Measurements from ENCODE around the gene MRPL52. TPM values are rescaled to one million over a fixed set of nuclear protein-coding genes. Genes with fewer than 3 reads are reported as not detected.

MRPL52 gene
- total and polyA plus RNA-seq, 2 of the 13 experiments (the other 11 are each of a cell fraction or from before 2014, with no cell fraction given): 118 to 329 TPM

- TF ChIP-seq ZBTB44 (CRISPR knock-in tag; IDR thresholded peaks at IDR 0.05) (0 out of 2 replicates have a peak, but pooled peaks have one; percentile 82), ARID4A (CRISPR knock-in tag; IDR thresholded peaks at IDR 0.05; ENCODE audit: borderline replicate concordance) (peak; percentile 86), ZNF337 (CRISPR knock-in tag; IDR thresholded peaks at IDR 0.05; ENCODE audit: borderline replicate concordance, low read depth) (no peak; the same call in 1 of the 2 replicates), CREB3 (CRISPR knock-in tag; IDR thresholded peaks at IDR 0.05) (0 out of 2 replicates have a peak, but pooled peaks have one; percentile 16), RORA (CRISPR knock-in tag; IDR thresholded peaks at IDR 0.05) (no peak), ZIK1 (CRISPR knock-in tag; IDR thresholded peaks at IDR 0.05; ENCODE audit: borderline replicate concordance, low read depth) (0 out of 2 replicates have a peak, but pooled peaks have one; percentile 70), ZNF609 (CRISPR knock-in tag; IDR thresholded peaks at IDR 0.05; ENCODE audit: borderline replicate concordance) (peak; percentile 71; the same call in 1 of the 2 replicates), ZBTB21 (CRISPR knock-in tag; IDR thresholded peaks at IDR 0.05) (no peak), ZNF607 (CRISPR knock-in tag; IDR thresholded peaks at IDR 0.05; ENCODE audit: borderline replicate concordance) (peak; percentile 80; the same call in 1 of the 2 replicates), ATRX (CRISPR knock-in tag; IDR thresholded peaks at IDR 0.05; ENCODE audit: borderline replicate concordance) (no peak), MZF1 (CRISPR knock-in tag; IDR thresholded peaks at IDR 0.05; ENCODE audit: borderline replicate concordance) (0 out of 2 replicates have a peak, but pooled peaks have one; percentile 89), HOXA5 (CRISPR knock-in tag; IDR thresholded peaks at IDR 0.05) (no peak; the same call in 1 of the 2 replicates), DRAP1 (CRISPR knock-in tag; IDR thresholded peaks at IDR 0.05) (peak; percentile 71; the same call in 1 of the 2 replicates), TARDBP (CRISPR knock-in tag; IDR thresholded peaks at IDR 0.05) (peak; percentile 77)
These were observed at the start of gene MRPL52 (continued) for GRCh38 chr14:22829661-22830442.

Data from HepG2 (cell line).